MM.1S (cell line): Measurements from ENCODE around the gene STEAP2.

ENCODE experiments used
- EZH2 ChIP-seq: fragments of 300-600 bp; sonication (generic); optimal IDR thresholded peaks from 2 replicates; pipeline ENCODE3; 2017; ENCODE audit warnings: low read depth, mild to moderate bottlenecking, antibody characterized with exemption, low read length, mixed read lengths
- TF ChIP-seq, protein P1 (sequence below): fragments of 300-600 bp; sonication (generic); IDR thresholded peaks from 2 replicates; pipeline ENCODE4 v1.5.1; 2016; ENCODE audit warnings: antibody characterized with exemption, low read length, mixed read lengths

DNA sequence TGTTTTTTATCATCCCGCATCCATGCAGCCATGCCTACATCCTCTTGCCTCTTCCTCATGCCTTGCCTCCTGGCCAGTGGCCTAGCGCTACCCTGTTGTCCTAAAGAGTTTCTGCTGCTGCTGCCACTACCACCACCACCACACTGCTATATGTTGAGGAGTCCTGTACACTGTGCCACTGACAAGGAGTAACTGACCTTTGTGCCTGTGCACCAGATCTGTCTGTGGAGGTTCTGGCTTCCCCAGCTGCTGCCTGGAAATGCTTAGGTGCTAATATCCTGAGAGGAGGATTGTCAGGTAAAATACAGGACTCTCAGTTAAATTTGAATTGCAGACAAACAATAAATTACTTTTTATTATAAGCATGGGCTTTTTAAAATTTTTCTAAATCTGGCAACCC lies 26.5 kb downstream of the STEAP2 start:
- TF ChIP-seq, protein P1, sequence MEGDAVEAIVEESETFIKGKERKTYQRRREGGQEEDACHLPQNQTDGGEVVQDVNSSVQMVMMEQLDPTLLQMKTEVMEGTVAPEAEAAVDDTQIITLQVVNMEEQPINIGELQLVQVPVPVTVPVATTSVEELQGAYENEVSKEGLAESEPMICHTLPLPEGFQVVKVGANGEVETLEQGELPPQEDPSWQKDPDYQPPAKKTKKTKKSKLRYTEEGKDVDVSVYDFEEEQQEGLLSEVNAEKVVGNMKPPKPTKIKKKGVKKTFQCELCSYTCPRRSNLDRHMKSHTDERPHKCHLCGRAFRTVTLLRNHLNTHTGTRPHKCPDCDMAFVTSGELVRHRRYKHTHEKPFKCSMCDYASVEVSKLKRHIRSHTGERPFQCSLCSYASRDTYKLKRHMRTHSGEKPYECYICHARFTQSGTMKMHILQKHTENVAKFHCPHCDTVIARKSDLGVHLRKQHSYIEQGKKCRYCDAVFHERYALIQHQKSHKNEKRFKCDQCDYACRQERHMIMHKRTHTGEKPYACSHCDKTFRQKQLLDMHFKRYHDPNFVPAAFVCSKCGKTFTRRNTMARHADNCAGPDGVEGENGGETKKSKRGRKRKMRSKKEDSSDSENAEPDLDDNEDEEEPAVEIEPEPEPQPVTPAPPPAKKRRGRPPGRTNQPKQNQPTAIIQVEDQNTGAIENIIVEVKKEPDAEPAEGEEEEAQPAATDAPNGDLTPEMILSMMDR = no peak
- no peak for TF ChIP-seq EZH2
